Inferior parietal cortex (tissue), 1 donor: ENCODE data around the gene FYB2.
"Not testable (repeated sequence)": the region's sequence is repeated elsewhere in the genome, so short reads cannot be mapped to it uniquely, and the experiment has no call there.

Experiments used
- DNase-seq: peaks from one replicate; pipeline ENCODE4 v3.0.0-alpha.2; 2016; ENCODE audit errors: extremely low spot score

The FYB2 gene

DNA sequence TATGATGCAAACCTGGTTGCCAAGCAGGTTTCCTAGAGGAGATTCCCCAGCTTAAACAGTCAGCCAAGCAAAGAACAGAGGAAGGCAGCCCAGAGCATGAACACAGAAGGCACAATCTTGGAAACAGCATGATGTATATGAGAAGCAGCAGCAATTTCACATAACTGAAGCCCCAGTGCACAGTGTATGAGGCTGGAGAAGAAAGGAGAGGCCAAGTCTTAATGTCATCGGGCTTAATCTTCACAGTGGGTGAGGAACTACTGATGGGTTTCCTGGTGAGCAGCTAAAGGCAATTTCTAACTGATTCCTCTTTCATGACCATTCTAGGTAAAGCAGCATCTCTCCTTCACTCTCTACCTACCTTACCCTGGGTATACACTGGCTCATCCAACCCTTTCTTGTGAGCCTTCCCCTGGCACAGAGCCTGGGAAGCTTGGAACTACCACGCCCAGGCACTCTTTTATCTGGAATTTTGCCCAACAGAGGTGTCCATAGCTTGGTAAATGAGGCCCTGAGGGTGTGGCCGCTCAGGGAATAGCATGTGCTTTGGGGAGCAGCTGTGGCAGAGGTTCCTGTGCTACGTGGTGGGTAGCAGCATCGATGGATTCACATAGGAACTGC is 22.0 kb downstream of the FYB2 start:
- no peak for DNase-seq

DNA sequence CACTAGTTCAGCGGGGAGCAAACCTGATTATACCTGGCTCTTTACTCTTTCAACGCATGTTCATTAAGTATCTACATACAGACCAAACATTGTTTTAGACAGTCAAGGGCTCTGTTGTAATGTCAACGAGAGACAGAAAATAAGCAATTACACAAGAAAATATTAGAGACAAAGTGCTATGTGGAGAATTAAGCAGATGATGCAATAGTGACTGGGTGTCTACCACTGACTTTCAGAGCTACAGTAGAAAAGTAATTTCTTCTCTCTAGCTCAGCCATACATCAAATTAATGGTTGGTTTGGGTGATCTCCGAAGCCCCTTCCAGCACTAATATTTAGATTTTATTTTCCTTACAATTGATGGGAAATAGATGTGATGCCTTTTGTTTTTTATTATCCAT is 23.3 kb downstream of the FYB2 start:
- DNase-seq: no peak

DNA sequence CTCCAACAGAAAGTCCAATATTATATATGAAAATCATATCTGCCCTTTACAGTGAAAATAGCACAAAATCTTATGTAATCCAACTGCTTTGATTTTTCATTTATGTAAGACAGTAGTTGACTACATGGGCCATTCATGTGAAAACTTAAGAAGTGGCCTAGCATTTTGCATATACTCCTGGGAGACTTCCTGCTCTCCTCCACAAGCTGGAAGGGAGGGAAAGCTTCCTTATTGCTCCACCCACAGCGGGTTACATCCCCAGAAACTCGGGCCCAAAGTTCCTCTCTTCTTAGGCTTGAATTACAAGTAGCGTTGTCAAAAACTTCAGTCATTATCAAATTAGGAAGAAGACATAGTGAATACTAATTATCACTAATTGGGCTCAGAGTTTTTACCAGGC is 29.2 kb downstream of the FYB2 start:
- DNase-seq: no peak

DNA sequence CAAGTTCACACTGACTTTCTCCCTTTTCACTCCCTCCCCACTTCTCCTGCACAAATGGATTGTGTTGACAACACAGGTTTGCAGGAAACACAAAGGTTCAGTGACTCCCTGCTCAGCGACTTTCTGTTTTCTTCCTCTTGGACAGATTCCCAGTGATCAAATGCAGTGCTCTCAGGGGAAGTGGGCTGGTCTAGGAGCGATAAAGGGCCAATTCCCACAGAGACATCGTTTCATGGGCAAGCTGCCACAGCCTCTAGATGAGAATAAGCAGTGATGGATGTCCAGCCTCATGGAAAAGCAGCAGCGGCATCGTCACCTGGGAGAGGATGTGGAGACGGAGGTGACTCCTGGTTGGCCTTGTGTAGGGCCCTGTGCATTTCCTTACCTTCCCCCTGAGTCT is 30.6 kb downstream of the FYB2 start:
- no peak for DNase-seq

DNA sequence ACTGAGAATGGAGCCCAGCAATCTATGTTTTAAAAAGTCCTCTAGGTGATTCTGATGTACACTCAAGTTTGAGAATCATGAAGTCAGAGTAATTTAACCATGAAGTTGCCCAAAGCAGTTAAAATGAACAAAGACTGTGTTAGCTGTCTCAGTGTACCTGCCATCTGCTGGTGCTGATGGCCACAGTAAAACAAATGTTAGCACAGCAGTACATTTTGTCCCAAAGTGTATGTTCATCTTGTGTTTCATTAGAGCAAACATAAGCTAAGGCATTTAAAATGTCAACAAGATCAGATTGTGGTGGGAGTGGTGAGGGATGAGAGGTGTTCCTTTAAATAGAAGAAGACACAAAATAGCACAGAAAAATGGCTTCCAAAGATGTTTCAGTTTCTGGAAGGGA is 31.1 kb downstream of the FYB2 start:
- DNase-seq: no peak

DNA sequence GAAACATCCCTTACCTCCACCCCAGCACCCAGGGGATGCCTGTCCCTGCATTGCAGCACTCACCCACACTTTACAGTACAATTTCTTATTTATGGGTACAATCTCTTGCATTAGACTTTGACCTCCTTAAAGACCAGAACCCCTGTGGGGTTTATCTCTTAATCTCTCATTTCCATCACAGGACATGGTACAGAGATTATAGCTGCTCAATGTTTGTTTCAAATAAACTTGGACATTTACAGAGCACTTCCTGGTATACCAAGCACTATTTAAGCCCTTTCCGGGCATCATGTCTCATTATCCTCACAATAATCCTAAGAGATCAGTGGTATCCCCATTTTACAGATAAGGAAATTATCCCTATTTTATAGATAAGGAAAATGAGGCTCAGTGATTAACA is 31.9 kb downstream of the FYB2 start:
- DNase-seq: no peak

DNA sequence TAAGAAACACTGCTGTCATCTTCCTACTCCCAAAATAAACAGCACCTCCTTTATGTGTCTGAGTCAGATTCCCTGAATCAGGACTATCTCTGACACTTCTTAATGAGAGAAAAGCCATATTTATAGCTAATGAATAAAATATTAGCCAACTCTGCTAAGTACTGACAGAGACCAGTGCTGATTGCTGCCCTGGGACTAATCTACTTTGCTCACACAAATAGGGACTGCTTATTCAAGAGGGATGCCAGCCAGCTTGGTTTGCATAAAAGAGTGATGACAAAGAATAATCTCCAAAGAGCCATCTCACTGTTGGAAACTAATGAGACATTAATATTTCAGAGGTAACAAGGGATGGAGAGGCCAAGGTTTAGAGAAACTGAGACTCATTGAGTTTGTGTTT is 36.4 kb downstream of the FYB2 start:
- DNase-seq: no peak

DNA sequence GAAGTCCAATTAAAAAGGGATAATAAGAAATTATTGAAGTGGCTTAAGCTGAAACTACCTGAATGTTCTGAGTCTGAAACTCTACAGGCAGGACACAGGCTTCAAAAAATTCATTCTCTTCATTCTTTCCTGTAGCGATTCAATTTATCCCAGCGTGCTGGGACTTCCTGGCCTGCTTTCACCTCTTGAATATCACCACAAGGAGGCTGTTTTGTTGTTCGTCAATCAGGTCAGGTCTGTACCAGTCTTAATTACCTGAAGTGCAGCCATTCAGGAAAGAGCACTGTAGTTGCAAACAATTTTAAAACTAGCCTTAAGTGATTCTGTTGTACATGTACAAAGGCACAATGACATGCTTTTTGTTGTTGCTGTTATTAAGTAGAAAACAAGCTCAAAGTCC is 38.4 kb downstream of the FYB2 start:
- DNase-seq: no peak

DNA sequence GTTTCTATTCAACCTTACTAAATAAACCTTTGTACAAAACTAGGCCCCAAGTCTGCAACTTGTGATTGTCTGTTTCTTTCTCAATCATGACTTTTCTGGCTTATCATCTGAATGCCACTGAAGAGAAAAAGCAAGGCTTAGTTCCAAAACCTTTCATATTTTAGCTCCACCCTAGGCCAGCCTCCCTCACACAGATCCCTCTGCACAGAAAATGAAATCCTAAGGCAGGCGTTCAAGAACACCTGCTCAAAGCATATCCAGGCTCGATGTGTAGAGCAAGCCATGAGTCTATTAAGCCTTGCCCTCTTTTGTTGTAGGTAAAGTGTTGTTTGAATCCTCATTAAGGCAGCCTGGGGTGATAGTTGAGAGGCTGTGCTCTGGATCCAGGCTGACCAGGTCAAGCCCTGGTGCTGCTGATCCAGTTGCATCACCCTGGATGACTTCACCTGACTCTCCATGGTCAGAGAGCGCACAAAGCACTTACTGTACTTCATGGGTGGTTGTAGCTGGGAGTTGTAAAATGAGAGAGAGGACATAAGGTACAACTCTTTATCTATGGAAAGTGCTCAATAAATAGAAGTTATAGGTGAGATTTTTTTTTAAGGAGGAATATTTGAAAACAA is 39.0 kb downstream of the FYB2 start:
- no peak for DNase-seq

DNA sequence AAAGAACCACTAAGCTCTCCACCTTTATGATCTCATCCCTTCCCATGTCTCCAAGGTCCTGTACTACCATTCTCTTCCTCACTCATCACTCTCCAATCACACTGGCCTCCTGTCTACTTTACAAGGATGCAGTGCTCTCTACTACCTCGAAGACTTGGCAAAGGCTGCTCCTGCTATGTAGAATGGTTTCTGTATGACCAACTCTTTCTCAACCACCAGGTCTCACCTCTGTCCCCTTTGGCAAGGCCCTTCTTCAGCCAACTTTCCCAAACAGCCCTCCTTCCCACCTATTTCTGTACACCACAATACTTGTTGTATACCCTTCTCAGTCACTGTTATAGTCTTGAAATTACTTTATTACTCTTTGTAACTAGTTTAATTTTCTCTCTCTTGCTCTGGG is 41.2 kb downstream of the FYB2 start:
- no peak for DNase-seq

DNA sequence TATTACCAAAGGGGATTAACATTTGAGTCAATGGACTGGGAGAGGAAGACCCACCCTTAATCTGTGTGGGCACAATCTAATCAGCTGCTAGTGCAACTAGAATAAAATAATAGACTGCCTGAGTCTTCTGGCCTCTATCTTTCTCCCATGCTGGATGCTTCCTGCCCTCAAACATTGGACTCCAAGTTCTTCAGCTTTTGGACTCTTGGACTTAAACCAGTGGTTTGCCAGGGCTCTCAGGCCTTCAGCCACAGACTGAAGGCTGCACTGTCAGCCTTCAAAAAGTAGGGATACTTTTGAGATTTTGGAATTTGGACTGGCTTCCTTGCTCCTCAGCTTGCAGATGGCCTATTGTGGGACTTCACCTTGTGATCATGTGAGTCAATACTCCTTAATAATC is 44.5 kb downstream of the FYB2 start:
- DNase-seq: not testable (repeated sequence)

DNA sequence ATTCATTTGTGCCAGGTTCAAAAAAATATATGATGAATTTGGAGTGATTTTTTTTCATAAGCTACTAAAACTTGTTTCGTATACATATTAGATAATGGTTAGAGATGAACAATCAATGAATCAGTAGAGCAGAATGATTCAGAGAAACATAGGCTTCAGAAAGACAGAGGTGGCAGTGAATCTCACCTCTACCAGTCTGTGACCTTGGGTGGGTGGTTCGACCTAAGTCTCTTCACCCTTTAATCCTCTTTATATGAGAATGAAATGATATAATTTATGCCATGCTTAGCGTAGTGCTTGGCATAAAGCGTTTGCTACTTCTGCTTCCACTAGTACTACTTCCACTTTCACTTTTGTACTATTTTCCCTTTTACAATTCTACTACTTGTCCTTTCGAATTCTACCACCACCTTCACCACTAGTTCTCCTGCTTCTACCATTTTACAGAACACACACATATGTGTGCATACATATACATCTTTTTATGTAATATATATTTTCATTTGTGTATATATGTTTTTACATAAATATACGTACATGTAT is 45.1 kb downstream of the FYB2 start:
- no peak for DNase-seq

DNA sequence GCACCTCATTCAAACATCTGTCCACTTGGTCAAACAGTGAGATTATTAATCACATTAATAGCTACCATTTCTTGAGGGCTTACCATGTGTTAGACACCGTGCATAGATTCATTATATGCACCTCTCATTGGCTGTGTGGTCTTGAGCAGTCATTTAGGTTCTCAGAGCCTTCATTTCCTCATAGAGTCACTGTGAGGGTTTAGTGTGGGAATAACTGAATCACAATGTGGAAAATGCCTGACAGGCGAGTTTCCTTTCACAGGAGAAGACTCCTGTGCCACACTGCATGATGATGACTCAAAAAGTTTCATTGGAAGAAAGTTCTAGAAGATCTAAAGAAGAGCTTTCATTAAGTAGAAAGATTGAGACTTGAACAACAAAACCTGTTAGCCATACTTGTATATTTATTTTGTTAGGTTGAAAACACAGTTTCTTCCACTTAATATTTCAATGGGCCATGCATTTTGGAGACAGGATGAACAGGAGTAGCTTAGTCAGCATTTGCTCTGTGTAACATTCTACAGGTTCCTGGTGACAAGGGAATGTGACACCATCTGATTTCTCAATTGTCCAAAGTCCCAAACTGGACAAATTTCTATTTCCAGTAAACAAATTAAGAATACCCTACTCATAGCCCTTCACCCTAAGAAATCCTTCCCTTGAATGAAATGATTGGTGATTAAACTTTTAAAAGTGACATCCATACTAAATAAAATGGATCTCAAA is 45.7 kb downstream of the FYB2 start:
- no peak for DNase-seq

DNA sequence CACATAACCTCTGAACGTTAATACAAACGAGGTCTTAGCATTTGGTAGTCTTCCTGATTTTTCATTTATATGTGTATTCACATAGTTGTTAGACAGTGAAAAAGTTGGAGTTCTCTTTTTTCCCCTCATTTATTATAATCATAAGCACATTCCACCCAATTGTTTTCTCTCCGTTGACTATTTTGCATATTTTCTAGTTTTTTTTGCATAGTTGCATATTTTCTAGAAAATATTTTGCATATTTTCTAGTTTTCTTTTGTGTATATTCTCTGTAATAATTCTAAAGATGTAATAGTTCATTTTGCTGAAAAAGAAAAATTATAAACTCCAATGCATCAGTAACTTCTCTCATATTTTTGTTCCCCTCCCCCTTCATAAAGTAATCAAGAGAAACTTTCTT is 47.5 kb downstream of the FYB2 start:
- no peak for DNase-seq

DNA sequence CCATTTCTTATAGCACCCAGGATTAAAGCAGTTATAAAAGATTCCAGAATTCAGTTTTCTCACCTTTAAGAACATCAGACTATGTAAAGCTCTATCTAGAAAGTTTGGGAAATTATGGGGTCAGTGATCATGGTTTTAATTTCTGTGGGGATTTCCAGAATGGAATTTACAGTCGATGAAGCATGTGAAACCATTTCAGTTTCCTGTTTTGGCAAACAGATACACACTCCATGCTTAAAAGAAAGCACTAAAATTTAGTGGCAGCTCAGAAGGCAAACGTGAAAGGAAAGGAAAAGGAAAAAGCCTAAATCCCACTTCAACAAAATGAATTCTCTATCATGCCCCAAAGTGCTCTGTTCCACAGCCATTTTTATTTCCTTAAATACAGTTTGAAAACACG is 60.4 kb downstream of the FYB2 start:
- no peak for DNase-seq

DNA sequence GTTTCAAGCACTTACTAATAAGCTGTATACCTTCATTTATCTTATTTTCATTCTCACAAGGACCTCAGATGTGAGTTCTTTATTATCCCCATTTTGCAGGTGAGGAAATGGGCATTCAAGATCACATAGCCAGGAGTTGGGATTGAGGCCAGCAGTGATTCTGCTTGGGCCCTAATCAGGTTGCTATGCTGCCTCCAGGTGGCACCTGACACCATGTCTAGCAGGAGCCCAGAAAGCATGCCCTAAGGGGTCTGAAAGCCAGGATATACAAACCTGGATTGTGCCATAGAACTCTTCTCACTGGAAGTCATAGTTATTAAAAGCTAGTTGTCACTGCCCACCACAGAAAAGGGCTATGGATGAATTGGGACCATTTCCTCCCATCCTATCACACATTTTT is 61.1 kb downstream of the FYB2 start:
- DNase-seq: no peak

DNA sequence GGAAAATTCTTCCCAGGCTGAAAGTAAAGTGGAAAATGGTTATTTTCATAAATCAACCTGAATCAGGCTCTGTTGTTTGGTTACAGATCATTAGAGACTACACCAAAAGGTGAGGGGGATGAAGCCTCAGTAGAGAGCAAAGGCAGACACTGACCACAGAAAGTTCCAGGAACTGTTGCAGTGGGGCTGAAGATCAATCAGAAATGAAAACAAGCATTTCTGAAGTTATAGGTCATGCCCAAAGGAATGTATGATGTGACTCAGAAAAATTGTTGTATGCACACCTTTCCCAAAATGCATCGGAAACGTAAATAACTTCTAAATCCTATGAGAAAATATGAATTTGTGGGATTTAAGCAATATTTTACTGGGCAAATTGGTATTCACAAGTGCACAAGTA is 63.3 kb downstream of the FYB2 start:
- DNase-seq: no peak

DNA sequence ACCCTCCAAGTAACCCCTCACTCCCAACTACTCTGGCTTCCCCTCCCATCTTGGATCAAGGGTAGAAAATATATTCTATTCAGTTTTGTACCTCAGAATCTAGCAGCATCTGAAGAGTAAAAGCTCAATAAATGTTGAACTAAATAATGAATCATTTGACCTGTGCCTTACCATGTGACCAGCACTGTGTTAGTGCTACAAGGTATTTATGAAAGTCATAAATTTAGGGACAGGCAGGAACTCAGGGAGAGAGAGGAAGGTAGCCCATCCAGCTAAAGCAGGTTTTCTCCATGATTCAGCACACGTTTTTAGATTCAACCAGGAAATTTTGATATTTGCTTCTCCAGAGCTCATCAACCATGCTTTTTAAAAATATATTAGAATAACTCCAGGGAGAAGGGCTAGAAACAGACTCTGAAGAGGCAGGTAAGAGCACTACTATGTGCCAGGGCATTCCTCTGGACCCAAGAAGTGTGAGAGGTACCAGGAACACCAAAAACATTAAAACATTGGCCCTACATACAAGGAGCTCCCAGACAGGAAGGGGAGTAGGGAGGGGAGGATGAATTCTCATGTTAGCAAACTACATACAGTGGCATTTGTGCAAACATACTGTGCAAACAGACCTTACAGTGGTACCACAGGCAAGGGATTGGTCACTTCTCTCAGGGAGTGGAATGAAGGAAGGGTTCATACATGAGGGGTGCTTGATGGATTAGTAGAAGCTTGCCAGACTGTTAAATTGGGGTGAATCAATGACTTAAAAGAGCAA is 64.3 kb downstream of the FYB2 start:
- DNase-seq: no peak

DNA sequence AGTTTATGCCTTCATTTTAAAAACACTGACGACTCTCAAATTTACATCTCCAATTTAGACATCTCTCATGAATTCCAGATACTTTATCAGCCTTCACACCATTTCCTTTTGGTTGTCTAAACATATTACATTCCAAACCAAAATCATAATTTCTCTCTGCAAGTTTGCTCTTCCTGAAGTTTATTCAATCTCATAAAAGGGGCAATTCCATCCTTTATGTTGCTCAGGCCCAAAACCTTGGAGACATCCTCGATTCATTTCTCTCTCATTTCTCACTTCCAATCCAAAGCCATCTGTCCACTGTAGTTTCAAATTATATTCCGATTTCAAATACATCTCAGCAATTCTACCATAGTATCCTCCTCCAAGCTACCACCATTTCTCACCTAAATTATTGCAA is 74.0 kb downstream of the FYB2 start:
- no peak for DNase-seq

DNA sequence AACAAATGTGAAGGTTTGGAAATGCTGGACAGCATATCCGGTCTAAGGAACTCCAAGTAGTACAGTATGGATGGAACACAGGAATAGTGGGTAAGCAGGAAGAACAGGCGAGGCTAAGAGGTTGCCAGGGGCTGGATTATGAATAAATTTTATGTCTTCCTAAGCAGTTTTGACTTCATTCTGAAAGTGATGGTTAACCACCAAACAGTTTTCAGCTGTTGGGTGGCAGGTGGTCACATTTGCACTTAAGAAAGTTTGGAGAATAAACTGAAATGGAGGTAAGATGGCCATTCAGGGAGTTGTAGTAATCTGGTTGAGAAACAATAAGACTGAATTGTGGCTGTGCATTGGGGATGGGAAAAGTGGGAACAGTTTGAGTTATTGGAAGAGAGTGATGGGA is 90.2 kb downstream of the FYB2 start:
- DNase-seq: no peak

DNA sequence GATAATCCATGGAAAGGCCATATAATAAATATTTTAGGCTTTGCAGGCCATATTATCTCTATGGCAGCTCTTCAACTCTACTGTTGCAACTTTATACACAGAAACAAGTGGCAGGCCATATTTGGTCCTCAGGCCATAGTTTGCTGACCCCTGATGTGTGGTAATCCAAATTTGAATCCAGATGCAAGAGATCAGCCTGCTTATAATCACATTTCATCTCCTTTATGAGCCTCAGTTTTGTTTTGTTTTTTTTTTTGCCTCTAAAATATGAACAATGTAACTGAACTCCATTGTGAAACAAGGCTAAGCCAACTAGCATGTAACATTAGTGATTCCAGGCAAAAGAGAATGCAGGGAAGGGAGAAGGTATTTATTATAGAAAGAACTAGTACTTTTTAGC is 92.5 kb downstream of the FYB2 start:
- no peak for DNase-seq

DNA sequence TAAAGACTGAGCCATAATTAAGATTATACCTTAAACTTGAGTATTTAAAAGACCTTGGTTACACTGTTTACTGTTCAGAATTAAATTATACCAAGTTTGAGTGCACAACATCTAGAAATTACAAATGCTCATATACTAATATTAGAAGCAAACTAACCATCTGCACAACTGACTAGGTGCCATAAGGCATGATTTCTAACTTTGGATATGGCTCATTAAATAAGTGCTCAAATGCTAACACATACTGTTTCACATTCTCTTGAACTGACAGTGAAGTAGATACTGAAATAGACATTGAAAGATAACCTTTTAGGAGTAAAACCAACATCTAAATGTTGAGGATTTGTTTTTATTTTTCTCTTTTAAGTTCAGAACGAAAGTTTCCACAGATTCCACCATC is 100.0 kb downstream of the FYB2 start:
- DNase-seq: no peak
